NCI-H1694 treated with DMSO at 0.1 percent for 48 hours (cell line): ENCODE measurements around the gene POLR2L.

Experiments
- DNase-seq: peaks from one replicate; lab custom pipeline; 2025; lab: John Stamatoyannopoulos, UW

Gene POLR2L

GRCh38 chr11:826836-827145 lies 15.5 kb downstream of the POLR2L start:
- DNase-seq, result no peak

- DNase-seq, result no peak
These were observed 16.1 kb downstream of the POLR2L start for GRCh38 chr11:826227-826621.

GRCh38 chr11:825366-826226 lies 16.7 kb downstream of the POLR2L start:
- DNase-seq, result no peak

- DNase-seq, result no peak
These were observed 17.4 kb downstream of the POLR2L start for GRCh38 chr11:824942-825341.

- no peak for DNase-seq
These were observed 17.9 kb downstream of the POLR2L start for GRCh38 chr11:824292-824880.

GRCh38 chr11:823441-824291 lies 18.7 kb downstream of the POLR2L start:
- DNase-seq, result no peak

GRCh38 chr11:821512-822371 lies 20.6 kb downstream of the POLR2L start:
- DNase-seq, result no peak

GRCh38 chr11:820655-821511 lies 21.4 kb downstream of the POLR2L start:
- no peak for DNase-seq

- DNase-seq, result no peak
These were observed 22.2 kb downstream of the POLR2L start for GRCh38 chr11:819943-820649.

- peak; percentile 64 for DNase-seq
These were observed 23.0 kb downstream of the POLR2L start for GRCh38 chr11:819129-819931.

GRCh38 chr11:818396-819128 lies 23.8 kb downstream of the POLR2L start, which contains the start of gene PNPLA2:
Gene PNPLA2 (plus strand): TSS chr11:818914. CDS start chr11:819719, 805 bp downstream.
- DNase-seq, result no peak

- no peak for DNase-seq
These were observed 25.9 kb downstream of the POLR2L start for GRCh38 chr11:816433-816779.

GRCh38 chr11:815675-816432 lies 26.5 kb downstream of the POLR2L start:
- DNase-seq, result no peak

- no peak for DNase-seq
These were observed 28.8 kb downstream of the POLR2L start for GRCh38 chr11:813456-814096.

GRCh38 chr11:813072-813455 lies 29.3 kb downstream of the POLR2L start:
- DNase-seq, result no peak

- DNase-seq, result no peak
These were observed 29.9 kb downstream of the POLR2L start for GRCh38 chr11:812390-812789.

GRCh38 chr11:811446-812245 lies 30.7 kb downstream of the POLR2L start:
- no peak for DNase-seq
